ENCODE data around the gene TSN.

TSN gene

GRCh38 chr2:121746071-121746578 is 9.3 kb upstream of the TSN start:
- no peak for DNase-seq (ENCODE audit: low read depth)

- no peak for DNase-seq (ENCODE audit: low read depth)
Observed at GRCh38 chr2:121748202-121748601, 7.2 kb upstream of the TSN start.

- no peak for DNase-seq (ENCODE audit: low read depth)
Observed at GRCh38 chr2:121754851-121755236, 607 bp upstream of the TSN start.

- no peak for DNase-seq (ENCODE audit: low read depth)
Observed at GRCh38 chr2:121764681-121765228, 9.3 kb downstream of the TSN start.

DNA sequence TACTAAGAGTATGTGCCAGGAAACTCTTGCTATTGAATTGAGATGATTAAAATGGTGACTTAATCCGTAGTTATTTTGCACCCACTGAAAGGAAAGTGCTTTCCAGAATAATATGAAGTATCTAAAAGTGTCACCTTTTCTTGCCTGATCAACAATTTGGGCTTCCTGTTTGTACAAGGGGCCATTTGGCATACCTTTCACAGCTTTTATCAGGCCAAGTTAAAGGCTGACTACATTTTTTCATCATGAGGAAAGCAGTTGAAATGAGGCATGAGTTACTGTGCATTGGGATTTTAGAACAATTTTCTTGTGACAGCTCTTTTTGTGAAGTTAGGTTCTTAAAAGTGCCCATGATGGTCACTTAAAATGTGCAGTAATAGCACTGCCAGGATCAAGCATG is 11.2 kb downstream of the TSN start:
- DNase-seq (ENCODE audit: low read depth): no peak

GRCh38 chr2:121768143-121768755 is 12.8 kb downstream of the TSN start:
- no peak for DNase-seq (ENCODE audit: low read depth)

- DNase-seq (ENCODE audit: low read depth): no peak
Observed at GRCh38 chr2:121771976-121772742, 16.7 kb downstream of the TSN start.

DNA sequence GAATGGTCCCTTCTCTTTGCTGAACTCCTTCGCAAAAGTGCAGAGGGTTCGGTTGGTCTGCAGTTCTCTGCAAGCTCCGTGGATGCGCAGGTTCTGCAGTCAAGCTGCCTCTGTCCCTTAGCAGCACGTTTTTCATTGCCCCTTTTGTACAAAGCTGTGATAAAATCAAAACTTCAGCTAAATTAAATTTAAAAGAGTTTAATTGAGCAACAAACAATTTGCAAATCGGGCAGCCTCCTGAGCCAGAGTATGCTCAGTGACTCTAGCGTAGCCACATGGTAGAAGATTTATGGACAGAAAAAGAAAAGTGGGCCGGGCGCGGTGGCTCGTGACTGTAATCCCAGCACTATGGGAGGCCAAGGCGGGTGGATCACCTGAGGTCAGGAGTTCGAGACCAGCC is 18.8 kb downstream of the TSN start:
- DNase-seq (ENCODE audit: low read depth): no peak

DNA sequence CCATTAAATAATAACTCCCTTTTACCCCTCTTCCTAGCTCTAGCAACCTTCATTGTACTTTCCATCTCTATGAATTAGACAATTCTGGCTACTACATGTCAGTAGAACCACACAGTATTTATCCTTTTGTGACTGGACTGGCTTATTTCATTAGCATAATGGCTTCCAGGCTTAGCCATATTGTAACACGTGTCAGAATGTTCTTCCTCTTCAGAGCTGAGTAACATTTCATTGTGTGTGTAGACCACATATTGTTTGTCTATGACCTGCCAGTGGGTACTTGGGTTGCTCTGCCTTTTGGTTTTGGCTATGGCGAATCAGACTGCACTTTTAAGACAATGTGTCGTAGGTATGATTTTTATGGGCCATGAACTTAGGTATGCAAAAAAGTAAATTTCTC is 20.9 kb downstream of the TSN start:
- DNase-seq (ENCODE audit: low read depth): no peak

GRCh38 chr2:121776885-121777698 is 21.6 kb downstream of the TSN start:
- no peak for DNase-seq (ENCODE audit: low read depth)

GRCh38 chr2:121777699-121778058 is 22.2 kb downstream of the TSN start:
- no peak for DNase-seq (ENCODE audit: low read depth)

DNA sequence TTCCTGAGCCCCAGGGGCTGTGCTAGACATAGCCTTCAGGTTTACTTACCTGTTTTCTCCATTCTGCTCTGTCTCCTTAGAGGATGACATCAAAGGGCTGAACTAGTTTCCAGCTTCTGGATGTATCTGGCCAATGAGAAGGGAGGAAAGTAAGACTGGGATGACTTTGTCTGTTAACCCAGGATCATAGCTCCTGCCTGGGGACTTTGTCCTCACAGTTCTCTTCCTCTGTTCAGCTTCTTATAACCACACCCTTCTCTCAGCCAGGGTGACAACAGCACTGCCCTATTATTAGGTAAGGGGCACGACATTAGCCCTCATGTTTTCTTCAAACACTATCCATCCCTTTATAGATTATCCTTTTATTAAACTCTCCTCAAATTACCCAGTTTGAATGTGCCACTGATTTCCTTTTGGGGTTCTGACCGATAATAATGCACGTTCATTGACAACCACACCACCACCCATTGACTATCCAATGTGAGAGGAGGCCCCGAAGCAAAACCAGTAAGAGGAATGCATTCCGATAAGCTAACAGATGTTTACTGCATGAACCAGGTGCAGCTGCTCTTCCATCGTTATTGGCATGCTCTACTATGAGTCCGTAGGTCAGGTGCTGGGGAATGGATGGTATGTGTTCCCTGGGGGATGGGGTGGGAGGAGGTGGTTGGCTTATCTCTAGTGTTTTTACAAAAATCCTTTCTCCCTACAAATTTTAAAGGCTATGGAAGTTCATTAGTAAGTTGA is 23.5 kb downstream of the TSN start:
- DNase-seq (ENCODE audit: low read depth): no peak

GRCh38 chr2:121783180-121783579 is 27.7 kb downstream of the TSN start:
- no peak for DNase-seq (ENCODE audit: low read depth)

DNA sequence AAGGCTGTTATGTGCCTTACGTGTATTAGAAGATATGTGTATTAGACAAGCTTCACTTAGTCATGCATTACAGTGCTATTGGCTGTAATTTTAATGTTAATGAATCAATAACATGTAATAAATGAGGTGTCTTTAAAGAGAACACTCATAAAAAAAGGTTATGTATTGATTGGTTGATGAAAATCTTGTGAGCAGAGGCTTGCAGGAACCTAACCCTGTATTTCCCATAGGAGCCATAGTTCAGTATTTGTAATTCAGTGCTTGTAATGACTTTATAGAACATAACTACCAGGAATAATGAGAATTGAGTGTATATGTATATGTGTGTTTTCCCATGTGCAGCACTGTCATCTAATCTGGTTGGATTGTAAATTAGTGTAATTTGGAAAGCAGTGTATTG is 33.2 kb downstream of the TSN start:
- no peak for DNase-seq (ENCODE audit: low read depth)

DNA sequence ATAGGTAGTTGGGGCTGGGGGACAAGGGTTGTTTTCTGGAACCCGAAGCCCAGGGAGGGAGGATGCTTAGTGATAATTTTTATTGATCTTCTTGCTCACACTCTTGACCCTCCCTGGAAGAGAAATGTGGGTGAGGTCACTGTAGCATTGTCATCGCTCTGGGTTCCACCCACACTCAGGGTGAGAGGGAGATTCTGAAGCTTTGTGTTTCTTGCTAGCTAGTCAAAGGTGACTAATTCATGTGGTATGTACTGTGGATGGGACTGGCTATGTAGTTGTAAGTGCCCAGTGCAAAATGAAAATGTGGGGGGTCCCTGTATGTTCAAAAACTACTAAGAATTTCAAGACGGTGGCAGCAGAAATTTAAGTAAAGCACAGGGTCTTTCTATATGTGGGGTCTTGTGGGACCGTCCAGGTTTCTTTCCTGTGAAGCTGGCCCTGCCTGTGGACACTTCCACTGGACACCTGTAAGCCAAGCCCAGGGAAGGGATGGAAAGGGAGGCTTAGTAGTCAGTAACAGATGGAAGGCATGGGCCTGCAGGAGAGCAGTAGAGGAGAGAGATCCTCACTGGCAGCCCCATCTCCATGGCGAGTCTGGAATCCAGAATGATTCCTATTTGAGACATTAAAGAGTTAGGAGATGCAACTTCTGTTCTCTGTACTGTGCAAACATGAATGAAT is 35.0 kb downstream of the TSN start:
- DNase-seq (ENCODE audit: low read depth): no peak

DNA sequence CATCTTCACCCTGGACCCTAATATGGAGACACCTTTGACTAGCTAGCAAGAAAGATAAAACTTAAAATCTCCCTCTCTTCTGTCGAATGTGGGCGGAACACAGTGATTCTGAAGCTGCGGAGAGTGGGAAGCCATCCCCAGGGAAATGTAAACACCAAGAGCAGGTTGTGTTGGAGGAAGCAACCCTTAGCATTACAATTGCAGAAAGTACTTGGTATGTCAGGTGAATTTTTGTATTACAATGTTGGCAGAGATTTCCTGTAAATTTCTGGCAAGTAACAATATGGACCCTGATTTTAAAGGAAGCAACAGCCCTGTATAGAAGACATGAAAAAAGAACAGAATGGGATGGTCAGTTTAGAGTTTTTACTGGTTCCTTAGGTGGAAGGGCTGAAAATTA is 35.8 kb downstream of the TSN start:
- no peak for DNase-seq (ENCODE audit: low read depth)

- no peak for DNase-seq (ENCODE audit: low read depth)
Observed at GRCh38 chr2:121791801-121792221, 36.4 kb downstream of the TSN start.

DNA sequence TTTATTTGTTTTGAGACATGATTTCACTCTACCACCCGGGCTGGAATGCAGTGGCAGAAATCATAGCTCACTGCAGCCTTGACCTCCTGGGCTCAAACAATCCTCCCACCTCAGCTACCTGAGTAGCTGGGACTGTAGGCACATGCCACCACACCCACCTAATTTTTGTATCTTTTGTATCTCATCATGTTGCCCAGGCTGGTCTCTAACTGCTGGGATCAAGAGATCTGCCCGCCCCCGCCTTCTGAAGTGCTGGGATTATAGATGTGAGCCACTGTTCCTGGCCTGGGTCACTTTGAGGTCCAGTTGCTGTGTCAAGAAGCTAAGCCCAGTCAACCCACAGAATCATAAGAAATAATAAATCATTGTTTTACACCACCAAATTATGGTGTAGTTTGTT is 38.4 kb downstream of the TSN start:
- no peak for DNase-seq (ENCODE audit: low read depth)

DNA sequence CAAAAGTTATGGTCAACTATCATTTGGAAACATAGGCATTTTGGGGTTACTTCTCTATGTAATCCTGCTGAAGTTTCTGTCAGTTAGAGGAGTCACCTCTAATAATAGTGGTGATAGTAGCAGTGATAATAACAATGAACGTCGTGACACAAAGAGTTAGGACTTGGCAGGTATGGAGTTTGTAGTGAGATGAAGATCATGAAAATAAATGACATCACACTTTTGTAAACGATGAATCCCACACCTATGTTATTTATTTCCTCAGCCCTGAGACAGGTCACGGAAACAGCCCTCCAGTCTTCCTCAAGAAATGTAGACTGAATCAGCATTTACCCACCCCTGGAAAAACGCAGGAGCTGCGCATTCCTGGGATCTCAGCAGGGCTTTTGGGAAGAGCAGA is 38.8 kb downstream of the TSN start:
- no peak for DNase-seq (ENCODE audit: low read depth)

GRCh38 chr2:121796239-121796638 is 40.8 kb downstream of the TSN start:
- no peak for DNase-seq (ENCODE audit: low read depth)

DNA sequence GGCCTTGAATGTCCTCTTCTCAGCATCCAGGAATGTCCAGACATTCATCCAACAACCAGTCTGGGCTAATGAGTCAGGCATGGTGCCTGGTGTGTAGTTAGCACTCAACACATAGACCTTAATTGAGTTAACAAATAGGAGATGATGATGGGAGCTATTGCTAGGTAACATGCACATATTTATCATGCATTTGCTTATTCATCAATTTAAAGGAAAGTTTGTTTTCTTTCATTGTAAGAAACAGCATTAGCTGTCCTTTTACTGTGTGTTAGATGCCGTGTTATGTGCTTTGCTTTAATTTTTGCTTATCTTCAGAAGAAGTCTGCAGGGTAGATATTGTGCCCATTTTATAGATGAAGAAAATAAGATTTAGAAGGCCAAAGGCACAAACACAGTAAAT is 43.2 kb downstream of the TSN start:
- no peak for DNase-seq (ENCODE audit: low read depth)
